GM23338 (cell line): ENCODE data around the gene RABEPK. TPM values are rescaled to one million over a fixed set of nuclear protein-coding genes. Genes with fewer than 3 reads are reported as not detected.

Experiments used
- ATAC-seq: fragments of 200-7000 bp; cut with Tn5 transposase; 3 replicates; pipeline ENCODE4 v1.9.1; 2020
- DNase-seq: peaks from one replicate; pipeline ENCODE4 v3.0.0-alpha.2; 2015; ENCODE audit warnings: low spot score
- H2AFZ ChIP-seq: fragments of 200-600 bp; sonication (generic); 2 replicates; pipeline ENCODE4 v1.8.0; 2016; ENCODE audit warnings: antibody characterized with exemption, mild to moderate bottlenecking, moderate library complexity
- H3F3A ChIP-seq: fragments of 200-600 bp; sonication (generic); replicated peaks from 2 replicates; pipeline ENCODE4 v1.8.0; 2017; ENCODE audit warnings: antibody characterized with exemption, mixed run types, low read depth
- H3K27ac ChIP-seq: fragments of 200-600 bp; sonication (generic); 2 replicates; pipeline ENCODE4 v1.6.1; 2016; ENCODE audit warnings: low read depth
- H3K27me3 ChIP-seq: fragments of 200-600 bp; sonication (generic); 2 replicates; pipeline ENCODE4 v1.8.0; 2016; ENCODE audit warnings: mild to moderate bottlenecking, mixed run types, moderate library complexity; ENCODE audit not compliant: insufficient read depth
- H3K36me3 ChIP-seq: fragments of 200-600 bp; sonication (generic); 2 replicates; pipeline ENCODE4 v1.8.0; 2016; ENCODE audit warnings: mild to moderate bottlenecking; ENCODE audit not compliant: insufficient read depth
- H3K4me1 ChIP-seq: fragments of 200-600 bp; sonication (generic); 2 replicates; pipeline ENCODE4 v1.8.0; 2016; ENCODE audit warnings: mild to moderate bottlenecking, moderate library complexity; ENCODE audit not compliant: insufficient read depth
- H3K4me2 ChIP-seq: fragments of 200-600 bp; sonication (generic); 2 replicates; pipeline ENCODE4 v1.7.1; 2017; ENCODE audit warnings: mixed run types
- H3K4me3 ChIP-seq: fragments of 200-600 bp; sonication (generic); 2 replicates; pipeline ENCODE4 v1.6.1; 2016; ENCODE audit warnings: mixed run types
- H3K79me2 ChIP-seq: fragments of 200-600 bp; sonication (generic); replicated peaks from 2 replicates; pipeline ENCODE4 v1.8.0; 2017; ENCODE audit warnings: mild to moderate bottlenecking; ENCODE audit not compliant: insufficient read depth
- H3K9me2 ChIP-seq: fragments of 200-600 bp; sonication (generic); 2 replicates; pipeline ENCODE4 v1.8.0; 2017; ENCODE audit not compliant: insufficient read depth
- H4K20me1 ChIP-seq: fragments of 200-600 bp; sonication (generic); replicated peaks from 2 replicates; pipeline ENCODE4 v1.8.0; 2017; ENCODE audit warnings: mild to moderate bottlenecking; ENCODE audit not compliant: insufficient read depth
- H3K27ac Mint-ChIP-seq: 2 replicates; pipeline ENCODE4 v1.8.0; 2020; ENCODE audit warnings: inconsistent platforms, mild to moderate bottlenecking, moderate library complexity, mixed read lengths
- H3K27me3 Mint-ChIP-seq: 3 replicates; pipeline ENCODE4 v1.8.0; 2022; ENCODE audit warnings: low read depth, mild to moderate bottlenecking, moderate library complexity, mixed read lengths, inconsistent platforms; ENCODE audit not compliant: insufficient read depth, poor library complexity
- H3K36me3 Mint-ChIP-seq: 3 replicates; pipeline ENCODE4 v1.8.0; 2021; ENCODE audit warnings: low read depth, mild to moderate bottlenecking, inconsistent platforms, moderate library complexity, mixed read lengths
- H3K4me1 Mint-ChIP-seq: 3 replicates; pipeline ENCODE4 v1.8.0; 2020; ENCODE audit warnings: mild to moderate bottlenecking, inconsistent platforms, mixed read lengths
- H3K4me3 Mint-ChIP-seq: 3 replicates; pipeline ENCODE4 v1.8.0; 2021; ENCODE audit warnings: moderate library complexity, mild to moderate bottlenecking, inconsistent platforms, mixed read lengths
- H3K9me3 Mint-ChIP-seq: 3 replicates; pipeline ENCODE4 v1.8.0; 2020; ENCODE audit warnings: moderate library complexity, mild to moderate bottlenecking, inconsistent platforms, mixed read lengths
- CREB1 ChIP-seq: fragments of 250-450 bp; sonication (Bioruptor Pico); IDR thresholded peaks from 2 replicates; pipeline ENCODE4 v1.5.0; 2020; ENCODE audit warnings: low read depth, mild to moderate bottlenecking, moderate library complexity
- CTCF ChIP-seq, 2 experiments: fragments of 200-600 bp in 1 of 2; sonication (generic) in 1 of 2; conservative IDR thresholded peaks; 2 replicates each; pipeline versions ENCODE4 v1.5.1 to v1.6.1; 2016 to 2017; ENCODE audit warnings: antibody characterized with exemption in 2 of 2, low read depth in 2 of 2, mild to moderate bottlenecking in 2 of 2, moderate library complexity in 1 of 2
- ETS1 ChIP-seq: IDR thresholded peaks from 2 replicates; pipeline ENCODE4 v1.6.1; 2016; ENCODE audit warnings: antibody characterized with exemption
- EZH2 ChIP-seq: fragments of 200-600 bp; sonication (generic); IDR thresholded peaks from one replicate; pipeline ENCODE4 v1.8.0; 2017; ENCODE audit warnings: antibody characterized with exemption, mild to moderate bottlenecking, low read depth; ENCODE audit not compliant: unreplicated experiment
- EZH2phosphoT487 ChIP-seq: fragments of 200-600 bp; sonication (generic); IDR thresholded peaks from one replicate; pipeline ENCODE4 v1.8.1; 2018; ENCODE audit warnings: antibody characterized with exemption; ENCODE audit not compliant: unreplicated experiment
- JUNB ChIP-seq: IDR thresholded peaks from one replicate; pipeline ENCODE4 v1.6.1; 2016; ENCODE audit warnings: antibody characterized with exemption; ENCODE audit not compliant: unreplicated experiment
- NANOG ChIP-seq: IDR thresholded peaks from 2 replicates; pipeline ENCODE4 v1.6.1; 2016; ENCODE audit warnings: antibody characterized with exemption, borderline replicate concordance
- POLR2AphosphoS5 ChIP-seq: IDR thresholded peaks from 2 replicates; pipeline ENCODE4 v1.6.1; 2016; ENCODE audit warnings: antibody characterized with exemption, low read depth
- REST ChIP-seq: IDR thresholded peaks from one replicate; pipeline ENCODE4 v1.6.1; 2018; ENCODE audit warnings: antibody characterized with exemption; ENCODE audit not compliant: unreplicated experiment
- STAT1 ChIP-seq: IDR thresholded peaks from one replicate; pipeline ENCODE4 v1.6.1; 2016; ENCODE audit warnings: antibody characterized with exemption; ENCODE audit not compliant: unreplicated experiment
- ZNF114 ChIP-seq: fragments of 250-450 bp; sonication (Bioruptor Pico); IDR thresholded peaks from 2 replicates; pipeline ENCODE4 v1.5.0; 2020; ENCODE audit warnings: mild to moderate bottlenecking, moderate library complexity
- ZNF331 ChIP-seq: fragments of 250-450 bp; sonication (Bioruptor Pico); IDR thresholded peaks from 2 replicates; pipeline ENCODE4 v1.5.0; 2020; ENCODE audit warnings: low read depth, mild to moderate bottlenecking, moderate library complexity
- ZNF462 ChIP-seq: fragments of 250-450 bp; sonication (Bioruptor Pico); IDR thresholded peaks from 2 replicates; pipeline ENCODE4 v1.5.0; 2020; ENCODE audit warnings: mild to moderate bottlenecking, moderate library complexity
- polyA plus RNA-seq: library from polyadenylated mRNA; unstranded; fragments of >200 nt; fragmentation: Nextera tagmentation; extraction: Ambion mirVana; gene quantifications from 2 replicates; pipeline ENCODE4 v1.2.1, GENCODE V29; 2016
- total RNA-seq: library from RNA; depleted of rRNA; stranded (reverse); fragments of >200 nt; shearing (Covaris generic); gene quantifications from 2 replicates; pipeline ENCODE4 v1.2.3, GENCODE V29; 2014

Gene RABEPK
- total and polyA plus RNA-seq, 2 experiments from 2014 or later, result 25.8 to 32.7 TPM

GRCh38 chr9:125189361-125190289, 10.7 kb upstream of the RABEPK start, which contains the start of gene PPP6C:
TSS of gene PPP6C (minus strand) at chr9:125189803. CDS start at chr9:125189718, 85 bp downstream.
- Histone ChIP-seq H3K4me3 (peak within 1 kb of the TSS; percentile 96), H3K27ac (peak within 1 kb of the TSS; percentile 93), H3K27me3 (no peaks in the 10 kb centered on the region), H2AFZ (peak within 1 kb of the TSS; percentile 99), H3F3A (peaks cover 6% of the 10 kb centered on the region; the same call in 1 of the 2 replicates), H3K4me1 (peaks cover 4% of the 10 kb centered on the region; the same call in 1 of the 2 replicates), H4K20me1 (peaks cover 35% of the 10 kb centered on the region), H3K79me2 (peaks cover 49% of the 10 kb centered on the region), H3K36me3 (no peaks in the 10 kb centered on the region), H3K9me2 (no peaks in the 10 kb centered on the region), H3K4me2 (peak within 1 kb of the TSS; percentile 100)
- H3K9me3 Mint-ChIP-seq, result no peaks in the 10 kb centered on the region
- ATAC-seq (peak; percentile 96), DNase-seq (peak; percentile 99)
- peaks cover 7% of the 10 kb centered on the region; the same call in 2 of the 3 replicates for H3K4me1 Mint-ChIP-seq
- H3K27ac Mint-ChIP-seq, result peak within 1 kb of the TSS; percentile 95
- peaks cover 10% of the 10 kb centered on the region for H3K27me3 Mint-ChIP-seq
- TF ChIP-seq ZNF114 (CRISPR knock-in tag) (no peak), EZH2 (no peak), NANOG (no peak), STAT1 (no peak), CTCF (conservative IDR thresholded peaks at IDR 0.05; ENCODE audit: low read depth in 2 of 2) (peak; percentile 49 to 74), EZH2phosphoT487 (no peak), ZNF462 (CRISPR knock-in tag) (no peak), REST (no peak), POLR2AphosphoS5 (peak; percentile 76), CREB1 (CRISPR knock-in tag) (peak; percentile 95), ZNF331 (CRISPR knock-in tag) (no peak), JUNB (no peak), ETS1 (peak; percentile 95)
- H3K36me3 Mint-ChIP-seq, result no peaks in the 10 kb centered on the region
- H3K4me3 Mint-ChIP-seq, result peak within 1 kb of the TSS; percentile 95
